Panc1 (cell line): Measurements from ENCODE around the gene HID1. TPM values are rescaled to one million over a fixed set of nuclear protein-coding genes. Genes with fewer than 3 reads are reported as not detected.

Experiments
- ATAC-seq: fragments of 200-7000 bp; cut with Tn5 transposase; 2 replicates; pipeline ENCODE4 v1.9.1; 2020; ENCODE audit warnings: mild to moderate bottlenecking, moderate library complexity
- BruUV-seq: library from RNA; stranded (reverse); fragments of 400-500 nt; replicated peaks from 2 replicates; lab custom pipeline; 2021; lab: Mats Ljungman, UMichigan
- CTCF ChIA-PET: fragments of 300-600 bp; sonication (Branson Sonifier 250); formaldehyde crosslinking; loops from one replicate; lab custom pipeline; 2022; ENCODE audit warnings: antibody characterized with exemption; lab: Charles Lee
- POLR2A ChIA-PET: fragments of 300-600 bp; sonication (Branson Sonifier 250); formaldehyde crosslinking; loops from one replicate; lab custom pipeline; 2022; ENCODE audit warnings: antibody characterized with exemption; lab: Charles Lee
- DNase-seq: peaks from one replicate; pipeline ENCODE4 v3.0.0-alpha.2; 2010; ENCODE audit warnings: low read depth, low spot score
- H3K27ac ChIP-seq: 2 replicates; pipeline ENCODE4 v1.5.1; 2011; ENCODE audit warnings: mild to moderate bottlenecking, low read length, inconsistent platforms
- H3K27me3 ChIP-seq: fragments of 200-500 bp; sonication (Bioruptor generic); 2 replicates; pipeline ENCODE4 v1.6.0; 2014; ENCODE audit warnings: low read length, inconsistent platforms; ENCODE audit not compliant: control insufficient read depth, insufficient read depth
- H3K36me3 ChIP-seq: fragments of 200-500 bp; sonication (Bioruptor generic); 2 replicates; pipeline ENCODE4 v1.5.1; 2014; ENCODE audit warnings: inconsistent platforms, mild to moderate bottlenecking, low read length, moderate library complexity; ENCODE audit not compliant: control insufficient read depth, insufficient read depth
- H3K4me1 ChIP-seq: 2 replicates; pipeline ENCODE4 v1.5.1; 2011; ENCODE audit warnings: inconsistent platforms, mild to moderate bottlenecking, low read length, moderate library complexity; ENCODE audit not compliant: control insufficient read depth, insufficient read depth
- H3K4me3 ChIP-seq, 2 experiments: 2 replicates each; pipeline ENCODE4 v1.5.1; 2011 to 2012; ENCODE audit warnings: low read depth in 2 of 2, low read length in 2 of 2, mild to moderate bottlenecking in 2 of 2, inconsistent platforms in 1 of 2, moderate library complexity in 1 of 2
- H3K9me3 ChIP-seq: fragments of 200-500 bp; sonication (Bioruptor generic); 2 replicates; pipeline ENCODE4 v1.5.1; 2014; ENCODE audit warnings: low read depth, mild to moderate bottlenecking, inconsistent platforms, low read length, moderate library complexity; ENCODE audit not compliant: control insufficient read depth, insufficient read depth
- POLR2AphosphoS5 ChIP-seq: IDR thresholded peaks from 2 replicates; pipeline ENCODE4 v1.6.1; 2012; ENCODE audit warnings: mild to moderate bottlenecking, low read depth, low read length, moderate library complexity
- SIN3A ChIP-seq: IDR thresholded peaks from 2 replicates; pipeline ENCODE4 v1.6.1; 2012; ENCODE audit warnings: low read depth, mild to moderate bottlenecking, low read length, moderate library complexity, borderline replicate concordance; ENCODE audit not compliant: insufficient read depth
- TCF7L2 ChIP-seq: IDR thresholded peaks from 2 replicates; pipeline ENCODE4 v1.6.1; 2011; ENCODE audit warnings: mild to moderate bottlenecking, low read depth, low read length, inconsistent platforms
- in situ Hi-C: cut with HindIII; loops from 2 replicates; pipeline ENCODE4 v1.10.0; 2016; ENCODE audit warnings: low sequenced_read_pairs, low pct_unique_long_range_greater_than_20kb
- intact Hi-C: fragments of 100-400 bp; cut with micrococcal nuclease; formaldehyde crosslinking; loops from one replicate; pipeline ENCODE4 v1.10.0; 2022; ENCODE audit not compliant: unreplicated experiment
- total RNA-seq: library from RNA; stranded (reverse); gene quantifications from one replicate; pipeline ENCODE4 v1.2.1, GENCODE V29; 2021; ENCODE audit not compliant: unreplicated experiment
- TF ChIP-seq, protein P1 (sequence below): fragments of 450-650 bp; IDR thresholded peaks from 2 replicates; pipeline ENCODE4 v1.5.1; 2017; ENCODE audit warnings: mild to moderate bottlenecking
- TF ChIP-seq, protein P2 (sequence below), 2 experiments: IDR thresholded peaks; 2 replicates each; pipeline ENCODE4 v1.6.1; 2011 to 2012; ENCODE audit warnings: low read depth in 2 of 2, control low read depth in 1 of 2, low read length in 1 of 2, mild to moderate bottlenecking in 1 of 2, moderate library complexity in 1 of 2; ENCODE audit not compliant: insufficient read depth in 1 of 2

Gene HID1
- total RNA-seq, 1 experiment from 2014 or later = 10.9 TPM

GRCh38 chr17:74925242-74925641 lies 47.3 kb downstream of the HID1 start:
- Histone ChIP-seq H3K36me3 (peaks cover 5% of the 10 kb centered on the region; the same call in 1 of the 2 replicates), H3K27ac (no peak overlapping the region), H3K27me3 (peaks cover 18% of the 10 kb centered on the region), H3K4me3 (no peak overlapping the region), H3K9me3 (no peaks in the 10 kb centered on the region), H3K4me1 (peaks cover 4% of the 10 kb centered on the region; the same call in 1 of the 2 replicates)
- ChIA-PET POLR2A (no interaction called here), CTCF (interaction anchor here (1.8 to 4.0 kb wide), 4 partner anchors 8 to 36 kb away, joined by 15 to 28 read pairs (median 16); no protein-coding TSS in a partner anchor)
- ATAC-seq = no peak
- TF ChIP-seq SIN3A (no peak), TCF7L2 (no peak), POLR2AphosphoS5 (no peak)
- TF ChIP-seq, protein P1, sequence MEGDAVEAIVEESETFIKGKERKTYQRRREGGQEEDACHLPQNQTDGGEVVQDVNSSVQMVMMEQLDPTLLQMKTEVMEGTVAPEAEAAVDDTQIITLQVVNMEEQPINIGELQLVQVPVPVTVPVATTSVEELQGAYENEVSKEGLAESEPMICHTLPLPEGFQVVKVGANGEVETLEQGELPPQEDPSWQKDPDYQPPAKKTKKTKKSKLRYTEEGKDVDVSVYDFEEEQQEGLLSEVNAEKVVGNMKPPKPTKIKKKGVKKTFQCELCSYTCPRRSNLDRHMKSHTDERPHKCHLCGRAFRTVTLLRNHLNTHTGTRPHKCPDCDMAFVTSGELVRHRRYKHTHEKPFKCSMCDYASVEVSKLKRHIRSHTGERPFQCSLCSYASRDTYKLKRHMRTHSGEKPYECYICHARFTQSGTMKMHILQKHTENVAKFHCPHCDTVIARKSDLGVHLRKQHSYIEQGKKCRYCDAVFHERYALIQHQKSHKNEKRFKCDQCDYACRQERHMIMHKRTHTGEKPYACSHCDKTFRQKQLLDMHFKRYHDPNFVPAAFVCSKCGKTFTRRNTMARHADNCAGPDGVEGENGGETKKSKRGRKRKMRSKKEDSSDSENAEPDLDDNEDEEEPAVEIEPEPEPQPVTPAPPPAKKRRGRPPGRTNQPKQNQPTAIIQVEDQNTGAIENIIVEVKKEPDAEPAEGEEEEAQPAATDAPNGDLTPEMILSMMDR = no peak
- TF ChIP-seq, protein P2, sequence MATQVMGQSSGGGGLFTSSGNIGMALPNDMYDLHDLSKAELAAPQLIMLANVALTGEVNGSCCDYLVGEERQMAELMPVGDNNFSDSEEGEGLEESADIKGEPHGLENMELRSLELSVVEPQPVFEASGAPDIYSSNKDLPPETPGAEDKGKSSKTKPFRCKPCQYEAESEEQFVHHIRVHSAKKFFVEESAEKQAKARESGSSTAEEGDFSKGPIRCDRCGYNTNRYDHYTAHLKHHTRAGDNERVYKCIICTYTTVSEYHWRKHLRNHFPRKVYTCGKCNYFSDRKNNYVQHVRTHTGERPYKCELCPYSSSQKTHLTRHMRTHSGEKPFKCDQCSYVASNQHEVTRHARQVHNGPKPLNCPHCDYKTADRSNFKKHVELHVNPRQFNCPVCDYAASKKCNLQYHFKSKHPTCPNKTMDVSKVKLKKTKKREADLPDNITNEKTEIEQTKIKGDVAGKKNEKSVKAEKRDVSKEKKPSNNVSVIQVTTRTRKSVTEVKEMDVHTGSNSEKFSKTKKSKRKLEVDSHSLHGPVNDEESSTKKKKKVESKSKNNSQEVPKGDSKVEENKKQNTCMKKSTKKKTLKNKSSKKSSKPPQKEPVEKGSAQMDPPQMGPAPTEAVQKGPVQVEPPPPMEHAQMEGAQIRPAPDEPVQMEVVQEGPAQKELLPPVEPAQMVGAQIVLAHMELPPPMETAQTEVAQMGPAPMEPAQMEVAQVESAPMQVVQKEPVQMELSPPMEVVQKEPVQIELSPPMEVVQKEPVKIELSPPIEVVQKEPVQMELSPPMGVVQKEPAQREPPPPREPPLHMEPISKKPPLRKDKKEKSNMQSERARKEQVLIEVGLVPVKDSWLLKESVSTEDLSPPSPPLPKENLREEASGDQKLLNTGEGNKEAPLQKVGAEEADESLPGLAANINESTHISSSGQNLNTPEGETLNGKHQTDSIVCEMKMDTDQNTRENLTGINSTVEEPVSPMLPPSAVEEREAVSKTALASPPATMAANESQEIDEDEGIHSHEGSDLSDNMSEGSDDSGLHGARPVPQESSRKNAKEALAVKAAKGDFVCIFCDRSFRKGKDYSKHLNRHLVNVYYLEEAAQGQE (IDR thresholded peaks at IDR 0.05; ENCODE audit: insufficient read depth in 1 of 2, low read depth in 2 of 2, low read length in 1 of 2) = no peak
- no peak for DNase-seq
- intact Hi-C loops = no loop called here
- no TSS peak for BruUV-seq
- in situ Hi-C loops = no loop called here

DNA sequence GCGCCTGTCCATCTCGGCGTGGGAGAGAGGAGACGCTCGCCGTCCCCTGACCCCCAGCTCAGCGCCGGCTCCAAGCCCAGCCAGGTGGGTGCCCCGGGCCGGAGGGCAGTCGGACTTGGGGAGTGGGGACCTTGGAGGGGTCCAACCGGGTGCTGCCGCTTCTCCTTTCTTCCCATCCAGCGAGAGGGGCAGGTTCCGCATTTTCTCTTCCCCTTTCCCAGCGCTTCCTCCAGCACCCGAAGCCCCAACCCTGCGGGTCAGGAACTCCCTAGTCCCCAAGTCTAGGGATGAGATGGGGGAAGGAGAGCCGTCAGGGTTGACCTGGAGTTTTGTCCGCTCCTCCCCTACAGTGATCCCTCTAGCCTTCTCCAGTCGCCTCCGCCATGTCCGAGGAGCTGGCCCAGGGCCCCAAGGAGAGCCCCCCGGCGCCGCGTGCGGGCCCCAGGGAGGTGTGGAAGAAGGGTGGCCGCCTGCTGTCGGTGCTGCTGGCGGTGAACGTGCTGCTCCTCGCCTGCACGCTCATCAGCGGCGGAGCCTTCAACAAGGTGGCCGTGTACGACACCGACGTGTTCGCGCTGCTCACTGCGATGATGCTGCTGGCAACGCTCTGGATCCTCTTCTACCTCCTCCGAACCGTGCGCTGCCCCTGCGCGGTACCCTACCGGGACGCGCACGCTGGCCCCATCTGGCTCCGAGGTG lies 48.2 kb downstream of the HID1 start, which contains the start of gene OTOP2:
OTOP2 (plus strand) TSS at position 24 of the 699 bp plus-strand sequence; CDS start at position 384, 360 bp downstream.
- TF ChIP-seq, protein P2 (IDR thresholded peaks at IDR 0.05; ENCODE audit: insufficient read depth in 1 of 2, low read depth in 2 of 2, low read length in 1 of 2) = no peak
- no peak for TF ChIP-seq POLR2AphosphoS5
- Histone ChIP-seq H3K9me3 (no peaks in the 10 kb centered on the region), H3K4me1 (peaks cover 4% of the 10 kb centered on the region; the same call in 1 of the 2 replicates), H3K36me3 (peaks cover 5% of the 10 kb centered on the region; the same call in 1 of the 2 replicates), H3K4me3 (peak within 1 kb of the TSS; percentile 27 to 50), H3K27ac (no peak within 1 kb of the TSS), H3K27me3 (peaks cover 18% of the 10 kb centered on the region)
- BruUV-seq = no TSS peak
- ATAC-seq (peak; percentile 12; the same call in 1 of the 2 replicates), DNase-seq (no peak)
- in situ Hi-C loops = no loop called here
- CTCF ChIA-PET = interaction anchor here (0.7 to 4.0 kb wide), 10 partner anchors 9 to 63 kb away, joined by 3 to 28 read pairs (median 4); partner anchors contain the start of genes CDR2L and FDXR
- intact Hi-C loops = no loop called here
- POLR2A ChIA-PET = no interaction called here
